GM18519 (cell line): ENCODE data around the gene IL17C.
"Not testable (repeated sequence)": the region's sequence is repeated elsewhere in the genome, so short reads cannot be mapped to it uniquely, and the experiment has no call there.

Experiments
- ATAC-seq: cut with Tn5 transposase; IDR thresholded peaks from one replicate; pipeline ENCODE4 v1.9.1; 2021; ENCODE audit warnings: mild to moderate bottlenecking, moderate library complexity; ENCODE audit not compliant: unreplicated experiment, low FRiP score

The IL17C gene

GRCh38 chr16:88655053-88655732 lies 16.8 kb downstream of the IL17C start:
- ATAC-seq = no peak

GRCh38 chr16:88655733-88656281 lies 17.4 kb downstream of the IL17C start:
- ATAC-seq = no peak

GRCh38 chr16:88656291-88656980 lies 18.1 kb downstream of the IL17C start:
- ATAC-seq = no peak

GRCh38 chr16:88657371-88657770 lies 19.0 kb downstream of the IL17C start:
- no peak for ATAC-seq

GRCh38 chr16:88658714-88659113 lies 20.3 kb downstream of the IL17C start:
- ATAC-seq = no peak

- ATAC-seq = no peak
These were observed 20.8 kb downstream of the IL17C start for GRCh38 chr16:88659160-88659559.

- ATAC-seq = no peak
These were observed 23.1 kb downstream of the IL17C start for GRCh38 chr16:88661468-88661867.

- ATAC-seq = no peak
These were observed 24.0 kb downstream of the IL17C start for GRCh38 chr16:88662222-88662842.

GRCh38 chr16:88662843-88663606 lies 24.7 kb downstream of the IL17C start, which contains the start of gene MVD:
TSS of gene MVD (minus strand) at chr16:88663091. CDS start at chr16:88663080, 11 bp downstream.
- ATAC-seq = peak; percentile 84

GRCh38 chr16:88665148-88665547 lies 26.8 kb downstream of the IL17C start:
- ATAC-seq = no peak

GRCh38 chr16:88665570-88665969 lies 27.2 kb downstream of the IL17C start:
- ATAC-seq = no peak

- ATAC-seq = no peak
These were observed 29.1 kb downstream of the IL17C start for GRCh38 chr16:88667461-88667860.

- not testable (repeated sequence) for ATAC-seq
These were observed 31.1 kb downstream of the IL17C start for GRCh38 chr16:88669493-88669892.

- ATAC-seq = no peak
These were observed 31.6 kb downstream of the IL17C start for GRCh38 chr16:88669980-88670379.

GRCh38 chr16:88671806-88672205 lies 33.4 kb downstream of the IL17C start:
- ATAC-seq = no peak

- no peak for ATAC-seq
These were observed 34.4 kb downstream of the IL17C start for GRCh38 chr16:88672776-88673175.

- ATAC-seq = no peak
These were observed 35.5 kb downstream of the IL17C start for GRCh38 chr16:88673716-88674379.

- no peak for ATAC-seq
These were observed 38.3 kb downstream of the IL17C start for GRCh38 chr16:88676502-88677242.

GRCh38 chr16:88677721-88678120 lies 39.3 kb downstream of the IL17C start:
- ATAC-seq = no peak
